ENCODE data around the gene LMX1B.
A peak's percentile ranks its signal among the peaks of the same experiment; 100 is the strongest.

LMX1B gene

GRCh38 chr9:126676685-126677143 is 63.0 kb downstream of the LMX1B start:
- DNase-seq (ENCODE audit: low spot score) = no peak

- DNase-seq (ENCODE audit: low spot score) = no peak
Observed at GRCh38 chr9:126677188-126678084, 63.7 kb downstream of the LMX1B start.

- DNase-seq (ENCODE audit: low spot score) = no peak
Observed at GRCh38 chr9:126678989-126679388, 65.3 kb downstream of the LMX1B start.

DNA sequence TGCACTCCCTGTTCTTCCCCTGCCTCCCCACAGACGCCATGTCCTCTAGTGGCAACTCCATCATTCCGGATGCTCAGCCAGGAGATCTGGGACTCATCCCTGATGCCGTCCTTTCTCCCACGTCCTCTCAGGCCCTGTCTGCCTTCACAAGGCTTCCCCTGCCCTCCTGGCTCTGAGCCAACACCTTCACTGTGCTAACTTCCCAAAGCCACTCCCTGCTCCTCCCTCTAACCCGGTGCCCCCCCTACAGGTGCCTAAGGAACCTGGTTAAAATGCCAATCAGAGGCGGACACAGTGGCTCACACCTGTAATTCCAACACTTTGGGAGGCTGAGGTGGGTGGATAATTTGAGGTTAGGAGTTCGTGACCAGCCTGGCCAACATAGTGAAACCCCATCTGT is 67.6 kb downstream of the LMX1B start:
- no peak for DNase-seq (ENCODE audit: low spot score)

- DNase-seq (ENCODE audit: low spot score) = no peak
Observed at GRCh38 chr9:126682113-126682810, 68.5 kb downstream of the LMX1B start.

DNA sequence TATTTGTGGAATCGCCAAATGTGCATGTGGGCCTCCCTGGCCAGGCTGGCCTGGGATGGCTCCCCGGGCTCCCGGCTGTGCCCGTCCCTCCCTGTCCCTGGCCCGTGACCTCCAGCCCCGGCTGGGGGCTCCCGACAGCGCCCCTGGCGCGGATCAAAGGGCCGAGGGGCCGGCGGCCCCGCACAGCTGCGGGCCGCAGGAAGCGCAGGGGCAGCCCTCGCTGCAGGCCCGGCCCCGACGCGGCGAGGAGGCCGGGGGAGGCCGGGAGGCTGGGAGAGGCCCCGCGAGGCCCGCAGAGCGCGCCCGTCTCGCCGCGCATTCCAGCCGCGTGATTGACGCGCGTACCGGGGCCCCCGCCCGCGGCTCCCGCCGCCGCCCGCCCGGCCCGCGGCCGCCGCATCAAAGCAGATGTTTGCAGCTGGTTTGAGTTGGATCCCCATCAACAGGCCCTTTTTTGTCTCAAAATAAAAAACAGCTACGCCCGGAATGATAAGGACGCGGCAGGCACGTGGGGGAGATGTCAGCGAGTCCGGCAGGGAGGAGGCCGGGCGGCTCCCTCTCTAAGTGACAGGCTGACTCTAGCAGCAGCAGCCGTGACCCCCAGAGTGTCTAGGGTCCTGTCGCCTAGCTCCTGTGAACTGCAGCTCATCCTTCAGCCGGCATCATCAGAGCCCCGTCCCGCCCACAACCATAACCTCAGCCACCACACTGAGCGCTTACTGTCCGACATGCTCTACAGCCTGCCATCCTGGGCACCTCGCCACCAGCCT is 69.4 kb downstream of the LMX1B start:
- DNase-seq (ENCODE audit: low spot score) = no peak

DNA sequence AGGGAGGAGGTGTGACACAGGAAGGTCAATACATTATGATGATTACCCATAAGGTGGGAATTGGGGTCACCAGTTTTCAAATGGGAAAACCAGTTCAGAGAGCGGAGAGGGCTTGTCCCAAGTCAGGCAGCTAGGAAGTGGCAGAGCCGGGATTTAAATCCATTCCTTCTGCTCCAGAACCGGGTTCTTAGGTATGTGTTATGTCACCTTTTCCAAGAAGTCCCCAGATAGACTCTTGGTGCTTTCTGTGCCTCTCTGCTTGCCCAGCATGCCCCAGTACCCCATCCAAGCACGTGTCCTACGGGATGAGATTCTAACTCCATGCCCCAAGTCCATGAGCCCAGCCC is 69.9 kb downstream of the LMX1B start:
- no peak for DNase-seq (ENCODE audit: low spot score)

DNA sequence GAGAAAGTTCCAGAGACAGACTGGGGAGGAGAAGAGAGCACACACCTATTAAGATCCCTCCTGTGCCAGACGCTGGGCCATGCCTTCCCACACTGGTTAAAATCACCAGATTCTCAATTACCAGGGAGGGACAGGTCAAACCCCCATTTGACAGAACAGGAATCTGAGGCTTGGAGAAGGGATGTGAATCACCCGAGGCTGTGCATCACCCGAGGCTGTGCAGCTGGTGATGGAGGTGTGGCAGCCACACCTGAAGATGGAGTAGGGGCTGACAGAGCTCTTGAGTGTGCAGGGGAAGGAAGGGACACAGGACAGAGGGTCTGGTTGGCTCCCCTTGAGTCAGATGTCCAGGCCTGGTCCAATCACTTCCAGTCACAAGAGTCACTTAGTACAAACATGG is 70.6 kb downstream of the LMX1B start:
- DNase-seq (ENCODE audit: low spot score) = no peak

- no peak for DNase-seq (ENCODE audit: low spot score)
Observed at GRCh38 chr9:126684965-126685465, 71.3 kb downstream of the LMX1B start.

GRCh38 chr9:126687930-126688461 is 74.3 kb downstream of the LMX1B start:
- no peak for DNase-seq (ENCODE audit: low spot score)

DNA sequence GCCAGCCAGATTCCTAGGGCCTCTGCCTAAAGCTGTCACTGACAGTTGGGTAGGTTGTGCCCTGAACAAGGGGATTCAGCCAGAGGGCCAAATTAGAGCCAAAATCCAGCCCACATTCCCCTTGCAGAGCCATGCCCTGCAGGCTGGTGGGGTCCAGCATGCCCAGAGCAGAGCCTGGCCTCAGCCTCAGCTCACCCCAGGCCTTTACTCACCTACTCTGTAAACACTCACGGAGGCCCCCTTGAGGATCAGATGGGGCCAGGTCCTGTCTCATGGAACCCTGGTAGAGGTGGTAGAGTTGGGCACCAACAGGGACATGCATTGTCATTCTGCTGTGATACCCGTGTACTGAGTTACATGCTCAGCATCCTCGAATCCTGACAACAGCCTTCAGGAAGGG is 74.9 kb downstream of the LMX1B start:
- DNase-seq (ENCODE audit: low spot score) = no peak

DNA sequence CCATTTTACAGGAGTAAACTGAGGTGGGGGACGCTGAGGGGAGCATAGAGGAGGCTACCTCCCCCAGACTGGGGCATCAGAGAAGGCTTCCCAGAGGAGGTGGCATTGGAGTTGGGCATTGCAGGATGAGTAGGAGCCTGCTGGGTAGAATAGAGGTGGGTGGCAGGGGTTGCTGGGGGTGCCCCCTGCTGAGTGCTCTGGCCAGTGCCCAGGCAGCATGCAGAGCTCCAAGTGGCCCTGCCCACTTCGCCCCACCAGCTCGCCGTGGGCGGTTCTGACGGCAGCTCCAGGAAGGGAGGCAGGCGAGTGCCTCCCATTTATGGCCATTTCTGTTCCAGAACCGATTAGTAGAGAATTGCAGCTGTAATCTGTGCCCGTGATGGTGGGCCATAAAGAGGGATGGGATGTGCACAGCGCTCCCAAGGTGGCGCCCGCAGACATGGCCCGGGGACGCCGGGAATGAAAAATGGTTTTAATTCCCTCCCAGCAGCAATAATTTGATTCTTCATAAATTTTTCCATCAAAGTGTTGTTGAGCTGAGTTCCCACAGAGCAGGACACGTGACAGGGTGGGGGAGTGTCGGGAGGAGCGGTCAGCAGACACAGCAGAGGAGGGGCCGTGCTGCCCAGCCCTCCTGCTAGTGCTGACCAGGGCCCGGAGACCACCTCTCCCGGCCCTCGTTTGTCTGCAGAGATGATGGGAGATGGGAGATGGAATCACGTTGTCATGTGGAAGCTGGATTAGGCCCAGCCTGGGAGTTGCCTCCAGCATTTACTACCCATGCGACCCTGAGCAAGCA is 75.5 kb downstream of the LMX1B start:
- DNase-seq (ENCODE audit: low spot score) = no peak

GRCh38 chr9:126690431-126691051 is 76.8 kb downstream of the LMX1B start:
- peak; percentile 47 for DNase-seq (ENCODE audit: low spot score)

DNA sequence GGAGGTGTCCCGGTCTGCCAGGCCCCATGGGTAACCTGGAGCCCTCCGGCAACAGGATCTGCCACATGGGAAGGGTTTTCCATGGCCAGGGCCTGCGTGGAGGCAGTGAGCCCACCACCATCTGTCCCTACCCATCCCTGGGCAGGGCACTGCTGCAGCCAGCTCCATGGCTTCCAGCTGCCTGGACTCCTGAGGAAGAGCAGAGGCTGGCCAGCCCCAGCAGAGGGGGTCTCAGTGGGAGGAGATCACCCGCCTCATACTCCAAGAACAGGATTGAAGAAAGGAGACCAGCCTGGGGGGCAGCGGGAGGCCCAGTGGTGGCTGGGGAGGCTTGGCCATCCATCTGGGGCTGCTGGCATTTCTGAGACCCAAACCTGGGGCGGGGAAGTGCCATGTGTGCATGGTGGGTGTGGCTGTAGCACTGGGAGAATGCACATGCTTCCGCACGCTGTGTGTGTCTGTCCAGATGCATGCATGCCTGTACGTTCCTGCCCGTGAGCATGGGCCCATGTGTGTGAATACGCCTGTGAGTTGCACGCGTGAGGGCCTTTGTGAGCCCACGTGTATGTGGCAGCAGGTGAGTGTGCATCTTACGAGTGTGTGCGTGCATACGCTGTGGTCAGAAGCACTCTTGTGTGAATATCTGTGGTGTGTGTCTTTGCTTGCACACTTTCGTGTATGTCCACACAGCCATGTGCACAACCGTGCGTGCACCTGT is 78.5 kb downstream of the LMX1B start:
- no peak for DNase-seq (ENCODE audit: low spot score)

DNA sequence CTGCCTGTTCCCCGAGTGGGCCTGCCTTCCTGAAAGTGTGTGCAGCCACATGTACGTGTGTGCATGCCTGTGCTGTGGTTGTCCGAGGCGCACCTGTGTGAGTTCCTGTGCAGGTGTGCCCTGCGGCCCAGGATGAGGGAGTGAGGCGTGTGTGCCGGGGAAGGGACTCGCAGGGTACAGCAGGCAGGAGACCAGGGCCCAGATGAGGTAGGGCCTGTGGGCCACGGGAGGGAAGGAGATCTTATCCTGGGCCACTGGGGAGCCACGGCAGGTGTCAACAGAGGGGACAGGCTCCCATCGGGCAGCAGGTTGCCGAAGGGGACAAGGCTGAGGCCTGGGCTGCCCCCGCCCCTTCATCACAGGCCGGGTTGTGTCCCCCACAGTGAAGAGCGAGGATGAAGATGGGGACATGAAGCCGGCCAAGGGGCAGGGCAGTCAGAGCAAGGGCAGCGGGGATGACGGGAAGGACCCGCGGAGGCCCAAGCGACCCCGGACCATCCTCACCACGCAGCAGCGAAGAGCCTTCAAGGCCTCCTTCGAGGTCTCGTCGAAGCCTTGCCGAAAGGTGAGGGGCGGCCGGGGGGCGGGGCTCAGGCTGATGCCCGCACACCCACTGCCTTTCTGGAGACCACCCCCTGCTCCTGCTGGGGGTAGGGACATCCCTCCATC is 79.2 kb downstream of the LMX1B start:
- no peak for DNase-seq (ENCODE audit: low spot score)

- no peak for DNase-seq (ENCODE audit: low spot score)
Observed at GRCh38 chr9:126693428-126693944, 79.8 kb downstream of the LMX1B start.

DNA sequence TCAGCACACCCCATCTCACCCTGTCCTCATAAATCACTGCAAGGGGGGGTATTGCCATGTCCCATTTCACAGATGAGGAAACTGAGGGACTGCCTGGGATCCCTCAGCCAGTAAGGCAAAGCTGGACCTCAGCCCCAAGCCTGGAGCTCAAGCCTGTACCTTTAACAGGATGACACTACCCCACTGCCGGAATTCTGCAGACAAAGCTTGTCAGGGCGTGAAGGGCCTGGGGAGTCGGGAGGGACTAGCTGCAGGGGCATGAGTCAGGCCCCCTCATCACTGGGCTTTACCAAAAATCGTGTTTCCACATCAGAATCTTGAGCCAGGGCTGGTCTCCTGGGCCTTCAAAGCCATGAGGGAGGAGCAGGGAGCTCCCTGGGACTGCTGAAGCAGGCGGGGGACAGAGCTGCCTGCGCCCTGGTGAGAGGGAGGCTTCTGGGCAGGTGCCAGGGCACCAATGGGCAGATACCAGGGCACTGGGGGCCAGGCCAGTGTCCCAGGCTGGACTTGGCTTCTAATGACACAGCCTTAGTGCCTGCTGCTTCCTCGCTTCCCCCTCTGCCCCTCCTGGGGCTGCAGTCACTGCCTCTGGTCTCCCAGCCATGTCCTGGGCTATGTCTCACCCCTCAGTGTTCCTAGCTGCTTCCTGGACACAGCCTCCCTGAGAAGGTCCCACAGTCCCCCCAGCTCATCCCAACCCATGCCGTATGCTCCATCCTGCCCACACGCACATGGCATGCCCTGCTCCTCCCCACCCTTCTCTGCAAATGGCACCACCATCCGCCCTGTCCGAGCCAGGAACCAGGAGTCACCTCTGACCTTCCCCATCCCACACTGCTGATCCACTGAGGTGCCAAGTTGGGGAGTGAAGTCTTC is 80.7 kb downstream of the LMX1B start:
- DNase-seq (ENCODE audit: low spot score) = no peak

DNA sequence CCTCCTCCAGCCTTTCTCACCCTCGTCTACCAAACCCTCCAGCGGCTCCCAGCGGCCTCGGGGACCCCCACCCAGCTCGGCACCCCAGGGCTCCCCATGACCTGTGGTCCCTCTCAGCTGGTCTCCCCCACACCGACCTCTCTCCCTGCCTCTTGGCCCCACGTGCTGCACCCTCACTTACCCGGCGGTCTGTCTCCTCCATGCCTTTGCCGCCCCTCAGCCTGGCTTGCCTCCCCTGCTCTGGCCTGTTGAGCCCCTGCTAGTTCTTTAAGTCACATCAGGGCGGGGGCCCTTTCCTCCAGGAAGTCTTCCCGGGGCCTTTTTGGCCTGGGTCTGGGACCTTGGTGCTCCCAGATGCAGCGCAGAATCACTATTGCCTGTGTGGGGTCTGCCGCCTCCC is 81.5 kb downstream of the LMX1B start:
- no peak for DNase-seq (ENCODE audit: low spot score)

Data from SK-N-DZ (cell line).